ENCODE measurements around the gene HOXD3. TPM values are rescaled to one million over a fixed set of nuclear protein-coding genes. Genes with fewer than 3 reads are reported as not detected.

The HOXD3 gene
- total and polyA plus RNA-seq, 5 donors from 2014 or later, result not detected

GRCh38 chr2:176133389-176133788 is 23.7 kb upstream of the HOXD3 start:
- H3K27ac Mint-ChIP-seq, result no peak overlapping the region
- H3K4me1 ChIP-seq (ENCODE audit: control insufficient read depth, insufficient read depth, low read length, poor library complexity, severe bottlenecking), result peaks cover 55% of the 10 kb centered on the region
- no peaks in the 10 kb centered on the region for H3K36me3 ChIP-seq (ENCODE audit: control insufficient read depth, insufficient read depth, low read length)
- peaks cover 85% of the 10 kb centered on the region for H3K27me3 Mint-ChIP-seq
- ATAC-seq (ENCODE audit: low read depth in 2 of 2) (no peak), DNase-seq (no peak)
- H3K36me3 Mint-ChIP-seq, result peaks cover 3% of the 10 kb centered on the region
- H3K27ac ChIP-seq (ENCODE audit: insufficient read depth, low read length, poor library complexity, severe bottlenecking), result no peak overlapping the region
- peaks cover 61% of the 10 kb centered on the region for H3K27me3 ChIP-seq (ENCODE audit: control insufficient read depth, insufficient read depth, low read length)
- H3K4me1 Mint-ChIP-seq, result peaks cover 5 to 50% (median 24%) of the 10 kb centered on the region in 4 donors
- peaks cover 0 to 29% (median 2%) of the 10 kb centered on the region in 7 donors for H3K9me3 Mint-ChIP-seq
- H3K4me3 Mint-ChIP-seq, result peak overlapping the region in 1 of 4 donors; percentile 55
- no peak overlapping the region for H3K4me3 ChIP-seq (ENCODE audit: low read depth, low read length)
- peaks cover 9 to 21% of the 10 kb centered on the region in 2 experiments for H3K9me3 ChIP-seq (ENCODE audit: control insufficient read depth in 2 of 2, low read length in 2 of 2)

- DNase-seq (no peak), ATAC-seq (ENCODE audit: low read depth in 2 of 2) (no peak)
- Mint-ChIP-seq H3K9me3 (peaks cover 0 to 32% (median 4%) of the 10 kb centered on the region in 7 donors), H3K4me1 (peaks cover 5 to 50% (median 23%) of the 10 kb centered on the region in 4 donors), H3K27ac (no peak overlapping the region), H3K27me3 (peaks cover 85% of the 10 kb centered on the region), H3K36me3 (peaks cover 4% of the 10 kb centered on the region), H3K4me3 (peak overlapping the region in 1 of 4 donors; percentile 0)
- Histone ChIP-seq H3K36me3 (ENCODE audit: control insufficient read depth, insufficient read depth, low read length) (no peaks in the 10 kb centered on the region), H3K27ac (ENCODE audit: insufficient read depth, low read length, poor library complexity, severe bottlenecking) (no peak overlapping the region), H3K9me3 (ENCODE audit: control insufficient read depth in 2 of 2, low read length in 2 of 2) (peaks cover 9 to 24% of the 10 kb centered on the region in 2 experiments), H3K4me3 (ENCODE audit: low read depth, low read length) (no peak overlapping the region), H3K4me1 (ENCODE audit: control insufficient read depth, insufficient read depth, low read length, poor library complexity, severe bottlenecking) (peaks cover 49% of the 10 kb centered on the region), H3K27me3 (ENCODE audit: control insufficient read depth, insufficient read depth, low read length) (peaks cover 64% of the 10 kb centered on the region)
Measured at GRCh38 chr2:176134035-176134434, 23.1 kb upstream of the HOXD3 start.

- H3K9me3 ChIP-seq (ENCODE audit: control insufficient read depth in 2 of 2, low read length in 2 of 2), result peaks cover 9 to 29% of the 10 kb centered on the region in 2 experiments
- DNase-seq (no peak), ATAC-seq (ENCODE audit: low read depth in 2 of 2) (no peak)
- peaks cover 4% of the 10 kb centered on the region for H3K36me3 Mint-ChIP-seq
- H3K4me3 Mint-ChIP-seq, result peak overlapping the region in 2 of 4 donors; percentile 46 to 60
- H3K4me1 ChIP-seq (ENCODE audit: control insufficient read depth, insufficient read depth, low read length, poor library complexity, severe bottlenecking), result peaks cover 42% of the 10 kb centered on the region
- H3K27ac ChIP-seq (ENCODE audit: insufficient read depth, low read length, poor library complexity, severe bottlenecking), result no peak overlapping the region
- H3K27me3 ChIP-seq (ENCODE audit: control insufficient read depth, insufficient read depth, low read length), result peaks cover 72% of the 10 kb centered on the region
- no peak overlapping the region for H3K27ac Mint-ChIP-seq
- no peaks in the 10 kb centered on the region for H3K36me3 ChIP-seq (ENCODE audit: control insufficient read depth, insufficient read depth, low read length)
- H3K4me3 ChIP-seq (ENCODE audit: low read depth, low read length), result no peak overlapping the region
- peaks cover 5 to 52% (median 28%) of the 10 kb centered on the region in 4 donors for H3K4me1 Mint-ChIP-seq
- peaks cover 0 to 36% (median 5%) of the 10 kb centered on the region in 7 donors for H3K9me3 Mint-ChIP-seq
- peaks cover 92% of the 10 kb centered on the region for H3K27me3 Mint-ChIP-seq
Measured at GRCh38 chr2:176135035-176135440, 22.1 kb upstream of the HOXD3 start.

DNA sequence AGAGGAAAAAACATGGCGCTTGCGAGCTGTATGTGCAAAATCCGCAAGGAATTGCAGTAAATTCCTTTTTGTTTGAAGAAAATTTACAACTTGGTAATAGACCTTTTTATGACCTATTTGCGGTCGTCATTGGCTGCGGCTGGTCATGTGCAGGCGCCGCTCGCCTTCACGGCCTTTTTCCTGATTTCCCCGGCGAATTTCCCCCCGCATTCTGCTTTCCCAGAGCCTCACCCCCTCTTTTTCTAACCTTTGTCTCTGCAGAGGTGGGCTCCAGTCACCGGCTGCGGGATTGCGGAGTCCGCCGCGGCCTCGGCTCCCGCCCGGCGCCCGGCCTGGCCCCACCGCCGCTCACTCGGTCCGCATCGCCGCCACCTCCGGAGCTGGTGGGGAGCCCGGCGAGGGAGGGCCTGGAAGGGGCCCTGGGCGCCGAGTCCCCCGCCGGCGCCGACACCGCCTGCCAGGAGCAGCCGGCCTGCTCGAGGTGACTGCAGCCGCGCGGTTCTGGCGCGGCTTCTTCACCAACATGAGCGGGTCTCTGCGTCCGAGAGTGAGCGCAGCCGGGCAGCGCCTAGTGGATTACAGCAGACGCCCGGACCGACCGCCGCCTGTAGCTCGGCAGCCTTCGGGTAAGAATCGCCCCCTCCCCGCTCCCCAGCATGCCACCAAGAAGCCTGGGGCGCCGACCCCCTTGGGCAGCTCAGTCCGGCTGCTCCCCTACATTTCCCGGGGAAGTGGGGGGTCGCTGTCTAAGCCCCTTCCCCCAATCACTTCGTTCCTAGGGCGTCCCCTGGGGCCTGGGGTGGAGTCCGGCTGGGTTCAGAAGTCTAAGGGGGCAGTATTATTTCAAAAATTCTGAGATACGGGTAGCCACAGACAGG is 20.5 kb upstream of the HOXD3 start:
- ATAC-seq (ENCODE audit: low read depth in 2 of 2), result no peak
- H3K27me3 Mint-ChIP-seq, result peaks cover 95% of the 10 kb centered on the region
- no peak overlapping the region for H3K4me3 ChIP-seq (ENCODE audit: low read depth, low read length)
- H3K9me3 Mint-ChIP-seq, result peaks cover 0 to 34% (median 5%) of the 10 kb centered on the region in 7 donors
- H3K27ac ChIP-seq (ENCODE audit: insufficient read depth, low read length, poor library complexity, severe bottlenecking), result no peak overlapping the region
- H3K27me3 ChIP-seq (ENCODE audit: control insufficient read depth, insufficient read depth, low read length), result peaks cover 71% of the 10 kb centered on the region
- H3K9me3 ChIP-seq (ENCODE audit: control insufficient read depth in 2 of 2, low read length in 2 of 2), result peaks cover 8 to 29% of the 10 kb centered on the region in 2 experiments
- H3K36me3 ChIP-seq (ENCODE audit: control insufficient read depth, insufficient read depth, low read length), result no peaks in the 10 kb centered on the region
- H3K36me3 Mint-ChIP-seq, result peaks cover 4% of the 10 kb centered on the region
- peak overlapping the region in 2 of 4 donors; percentile 50 to 70 for H3K4me3 Mint-ChIP-seq
- H3K4me1 Mint-ChIP-seq, result peaks cover 5 to 48% (median 23%) of the 10 kb centered on the region in 4 donors
- H3K4me1 ChIP-seq (ENCODE audit: control insufficient read depth, insufficient read depth, low read length, poor library complexity, severe bottlenecking), result peaks cover 39% of the 10 kb centered on the region
- no peak overlapping the region for H3K27ac Mint-ChIP-seq
- no peak for DNase-seq

GRCh38 chr2:176137252-176137580 is 19.9 kb upstream of the HOXD3 start:
- Mint-ChIP-seq H3K9me3 (peaks cover 0 to 31% (median 5%) of the 10 kb centered on the region in 7 donors), H3K27me3 (peaks cover 93% of the 10 kb centered on the region), H3K4me1 (peaks cover 4 to 43% (median 21%) of the 10 kb centered on the region in 4 donors), H3K36me3 (peaks cover 4% of the 10 kb centered on the region), H3K27ac (no peak overlapping the region), H3K4me3 (no peak overlapping the region)
- no peak overlapping the region for H3K27ac ChIP-seq (ENCODE audit: insufficient read depth, low read length, poor library complexity, severe bottlenecking)
- H3K4me3 ChIP-seq (ENCODE audit: low read depth, low read length), result no peak overlapping the region
- peaks cover 70% of the 10 kb centered on the region for H3K27me3 ChIP-seq (ENCODE audit: control insufficient read depth, insufficient read depth, low read length)
- DNase-seq, result no peak
- no peaks in the 10 kb centered on the region for H3K36me3 ChIP-seq (ENCODE audit: control insufficient read depth, insufficient read depth, low read length)
- H3K4me1 ChIP-seq (ENCODE audit: control insufficient read depth, insufficient read depth, low read length, poor library complexity, severe bottlenecking), result peaks cover 34% of the 10 kb centered on the region
- H3K9me3 ChIP-seq (ENCODE audit: control insufficient read depth in 2 of 2, low read length in 2 of 2), result peaks cover 8 to 29% of the 10 kb centered on the region in 2 experiments
- ATAC-seq (ENCODE audit: low read depth in 2 of 2), result no peak

DNA sequence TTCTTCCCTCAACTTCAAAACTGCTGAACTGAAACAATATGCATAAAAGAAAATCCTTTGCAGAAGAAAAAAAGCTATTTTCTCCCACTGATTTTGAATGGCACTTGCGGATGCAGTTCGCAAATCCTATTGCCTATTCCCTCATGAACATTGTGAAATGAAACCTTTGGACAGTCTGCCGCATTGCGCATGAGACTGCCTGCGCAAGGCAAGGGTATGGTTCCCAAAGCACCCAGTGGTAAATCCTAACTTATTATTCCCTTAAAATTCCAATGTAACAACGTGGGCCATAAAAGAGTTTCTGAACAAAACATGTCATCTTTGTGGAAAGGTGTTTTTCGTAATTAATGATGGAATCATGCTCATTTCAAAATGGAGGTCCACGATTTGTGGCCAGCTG is 19.2 kb upstream of the HOXD3 start:
- no peak for DNase-seq
- no peak for ATAC-seq (ENCODE audit: low read depth in 2 of 2)
- Histone ChIP-seq H3K36me3 (ENCODE audit: control insufficient read depth, insufficient read depth, low read length) (no peaks in the 10 kb centered on the region), H3K9me3 (ENCODE audit: control insufficient read depth in 2 of 2, low read length in 2 of 2) (peaks cover 6 to 27% of the 10 kb centered on the region in 2 experiments), H3K4me3 (ENCODE audit: low read depth, low read length) (no peak overlapping the region), H3K4me1 (ENCODE audit: control insufficient read depth, insufficient read depth, low read length, poor library complexity, severe bottlenecking) (peaks cover 28% of the 10 kb centered on the region), H3K27ac (ENCODE audit: insufficient read depth, low read length, poor library complexity, severe bottlenecking) (no peak overlapping the region), H3K27me3 (ENCODE audit: control insufficient read depth, insufficient read depth, low read length) (peaks cover 70% of the 10 kb centered on the region)
- H3K9me3 Mint-ChIP-seq, result peaks cover 0 to 27% (median 5%) of the 10 kb centered on the region in 7 donors
- peak overlapping the region in 1 of 3 donors; percentile 7 for H3K27ac Mint-ChIP-seq
- H3K4me1 Mint-ChIP-seq, result peaks cover 0 to 38% (median 20%) of the 10 kb centered on the region in 4 donors
- peak overlapping the region in 1 of 4 donors; percentile 24 for H3K4me3 Mint-ChIP-seq
- H3K27me3 Mint-ChIP-seq, result peaks cover 88% of the 10 kb centered on the region
- peaks cover 4% of the 10 kb centered on the region for H3K36me3 Mint-ChIP-seq

GRCh38 chr2:176138526-176138922 is 18.6 kb upstream of the HOXD3 start:
- no peak for DNase-seq

More at GRCh38 chr2:176138526-176138922, 18.6 kb upstream of the HOXD3 start:
- peak overlapping the region in 2 of 3 donors; percentile 7 to 38 for H3K27ac Mint-ChIP-seq
- peaks cover 4% of the 10 kb centered on the region for H3K36me3 Mint-ChIP-seq
- H3K27me3 Mint-ChIP-seq, result peaks cover 88% of the 10 kb centered on the region
- H3K4me1 ChIP-seq (ENCODE audit: control insufficient read depth, insufficient read depth, low read length, poor library complexity, severe bottlenecking), result peaks cover 28% of the 10 kb centered on the region
- peaks cover 0 to 27% (median 5%) of the 10 kb centered on the region in 7 donors for H3K9me3 Mint-ChIP-seq
- H3K9me3 ChIP-seq (ENCODE audit: control insufficient read depth in 2 of 2, low read length in 2 of 2), result peaks cover 6 to 21% of the 10 kb centered on the region in 2 experiments
- H3K4me1 Mint-ChIP-seq, result peaks cover 0 to 37% (median 20%) of the 10 kb centered on the region in 4 donors
- H3K27me3 ChIP-seq (ENCODE audit: control insufficient read depth, insufficient read depth, low read length), result peaks cover 66% of the 10 kb centered on the region
- no peak overlapping the region for H3K4me3 ChIP-seq (ENCODE audit: low read depth, low read length)
- peak overlapping the region in 2 of 4 donors; percentile 52 for H3K4me3 Mint-ChIP-seq
- no peaks in the 10 kb centered on the region for H3K36me3 ChIP-seq (ENCODE audit: control insufficient read depth, insufficient read depth, low read length)
- no peak overlapping the region for H3K27ac ChIP-seq (ENCODE audit: insufficient read depth, low read length, poor library complexity, severe bottlenecking)
- no peak for ATAC-seq (ENCODE audit: low read depth in 2 of 2)
